Inflammatory macrophage treated with lipopolysaccharide for 1 hour (primary cell): Measurements from ENCODE around the gene BCL10.

ENCODE experiments used
- DNase-seq, 2 donors: peaks; one replicate each; pipeline ENCODE4 v3.0.0-alpha.2; 2020 to 2022

The BCL10 gene

GRCh38 chr1:85276215-85276977 is at the start of gene BCL10:
Gene BCL10 (minus strand): TSS chr1:85276632. CDS start chr1:85276352, 280 bp downstream.
- DNase-seq = peak; percentile 99 to 100

- no peak for DNase-seq
Observed at GRCh38 chr1:85325920-85326319, 49.5 kb upstream of the BCL10 start.

GRCh38 chr1:85323770-85324169 is 47.3 kb upstream of the BCL10 start:
- DNase-seq = no peak

- no peak for DNase-seq
Observed at GRCh38 chr1:85322655-85323054, 46.2 kb upstream of the BCL10 start.

- DNase-seq = no peak
Observed at GRCh38 chr1:85321237-85321964, 45.0 kb upstream of the BCL10 start.

GRCh38 chr1:85320371-85321131 is 44.1 kb upstream of the BCL10 start:
- DNase-seq = no peak

- no peak for DNase-seq
Observed at GRCh38 chr1:85319931-85320330, 43.5 kb upstream of the BCL10 start.

GRCh38 chr1:85319491-85319890 is 43.1 kb upstream of the BCL10 start:
- no peak for DNase-seq

- DNase-seq = no peak
Observed at GRCh38 chr1:85318217-85318616, 41.8 kb upstream of the BCL10 start.

- no peak for DNase-seq
Observed at GRCh38 chr1:85317560-85317959, 41.1 kb upstream of the BCL10 start.

GRCh38 chr1:85316321-85316720 is 39.9 kb upstream of the BCL10 start:
- DNase-seq = no peak

GRCh38 chr1:85315789-85316188 is 39.4 kb upstream of the BCL10 start:
- no peak for DNase-seq

- DNase-seq = no peak
Observed at GRCh38 chr1:85314726-85315125, 38.3 kb upstream of the BCL10 start.

- DNase-seq = no peak
Observed at GRCh38 chr1:85313888-85314696, 37.7 kb upstream of the BCL10 start.

- no peak for DNase-seq
Observed at GRCh38 chr1:85311818-85312217, 35.4 kb upstream of the BCL10 start.

- DNase-seq = no peak
Observed at GRCh38 chr1:85308833-85309350, 32.5 kb upstream of the BCL10 start.

- DNase-seq = peak; percentile 23 to 39
Observed at GRCh38 chr1:85307987-85308832, 31.8 kb upstream of the BCL10 start.

- no peak for DNase-seq
Observed at GRCh38 chr1:85306236-85306635, 29.8 kb upstream of the BCL10 start.

- no peak for DNase-seq
Observed at GRCh38 chr1:85303440-85304162, 27.2 kb upstream of the BCL10 start.

GRCh38 chr1:85300140-85300539 is 23.7 kb upstream of the BCL10 start:
- DNase-seq = no peak
